ENCODE results near the gene HEPH. TPM values are rescaled to one million over a fixed set of nuclear protein-coding genes. Genes with fewer than 3 reads are reported as not detected.

HEPH gene
- total and polyA plus RNA-seq, 10 of the 15 experiments (the other 5 are each of a cell fraction or from before 2014, with no cell fraction given): 0.20 to 1.1 (median 0.49) TPM

- H4K20me1 ChIP-seq (ENCODE audit: control insufficient read depth, insufficient read depth): no peaks in the 10 kb centered on the region
- H3K27ac ChIP-seq (ENCODE audit: control insufficient read depth, insufficient read depth): no peak overlapping the region
- intact Hi-C loops (cut with micrococcal nuclease; ENCODE audit: unreplicated experiment) (no loop called here), in situ Hi-C loops (cut with MboI) (no loop called here)
- no peak for DNase-seq (ENCODE audit: low read depth, low spot score)
- H3K4me2 ChIP-seq (ENCODE audit: control insufficient read depth, insufficient read depth): no peak overlapping the region
- H3K9ac ChIP-seq (ENCODE audit: control insufficient read depth, insufficient read depth, low read length): no peak overlapping the region
- SMC1A ChIA-PET (ENCODE audit: uncharacterized antibody, unreplicated experiment): no interaction called here
- CTCF ChIA-PET: no interaction called here
- no peaks in the 10 kb centered on the region for H3K36me3 ChIP-seq (ENCODE audit: control insufficient read depth in 2 of 2, insufficient read depth in 2 of 2, low read length in 1 of 2)
- POLR2A ChIA-PET: no interaction called here
- RAD21 ChIA-PET (ENCODE audit: unreplicated experiment): no interaction called here
- no TSS peak for BruUV-seq (replicated peaks)
- H3K4me1 ChIP-seq (ENCODE audit: control insufficient read depth, insufficient read depth, low read length): no peaks in the 10 kb centered on the region
- FAIRE-seq: no peak
- H3K79me2 ChIP-seq (ENCODE audit: control insufficient read depth, insufficient read depth, low read length): no peaks in the 10 kb centered on the region
- no peaks in the 10 kb centered on the region for H3K9me3 ChIP-seq (replicated peaks; ENCODE audit: control insufficient read depth, insufficient read depth, low read length)
- no peak for ATAC-seq
- 58% methylated on average over 1 of the region's 1 CpG for WGBS (ENCODE audit: insufficient coverage, insufficient replicate concordance, low lambda C conversion rate, missing lambda C conversion rate)
- H3K27me3 ChIP-seq (replicated peaks in 1 of 2; ENCODE audit: control insufficient read depth in 2 of 2, insufficient read depth in 2 of 2, low read length in 1 of 2): no peaks in the 10 kb centered on the region
- H3K4me3 ChIP-seq: no peak overlapping the region
- no peak overlapping the region for H2AFZ ChIP-seq (ENCODE audit: control insufficient read depth, low read depth, low read length)
- TF ChIP-seq ZBTB40 (IDR thresholded peaks at IDR 0.05; ENCODE audit: borderline replicate concordance): no peak
- TF ChIP-seq CEBPZ (IDR thresholded peaks at IDR 0.05; ENCODE audit: low read depth, low read length): no peak
- TF ChIP-seq SMARCA5 (IDR thresholded peaks at IDR 0.05): no peak
- no peak for TF ChIP-seq ESRRA (IDR thresholded peaks at IDR 0.05; ENCODE audit: low read length)
- TF ChIP-seq CHD4 (IDR thresholded peaks at IDR 0.05): no peak
- TF ChIP-seq FOXK2 (IDR thresholded peaks at IDR 0.05): no peak
- no peak for TF ChIP-seq SREBF1 (IDR thresholded peaks at IDR 0.05; ENCODE audit: low read length)
- no peak for TF ChIP-seq EGR1 (IDR thresholded peaks at IDR 0.05; ENCODE audit: borderline replicate concordance in 1 of 2, low read depth in 2 of 2, low read length in 2 of 2)
- no peak for TF ChIP-seq GATAD2B (conservative IDR thresholded peaks at IDR 0.05; ENCODE audit: low read depth)
- no peak for TF ChIP-seq GABPA (IDR thresholded peaks at IDR 0.05; ENCODE audit: low read depth)
- TF ChIP-seq POLR2AphosphoS2 (IDR thresholded peaks at IDR 0.05; ENCODE audit: low read depth, low read length): no peak
- TF ChIP-seq RAD51 (IDR thresholded peaks at IDR 0.05): no peak
- TF ChIP-seq RELB (IDR thresholded peaks at IDR 0.05; ENCODE audit: low read depth): no peak
- no peak for TF ChIP-seq NFIC (IDR thresholded peaks at IDR 0.05; ENCODE audit: low read depth, low read length)
- no peak for TF ChIP-seq SREBF2 (IDR thresholded peaks at IDR 0.05; ENCODE audit: low read length)
- TF ChIP-seq IRF5 (IDR thresholded peaks at IDR 0.05; ENCODE audit: borderline replicate concordance): no peak
Measured at GRCh38 chrX:66176134-66176533, 12.1 kb downstream of the HEPH start.
